ENCODE data around the gene PDGFRA.
A peak's percentile ranks its signal among the peaks of the same experiment; 100 is the strongest.

DNA sequence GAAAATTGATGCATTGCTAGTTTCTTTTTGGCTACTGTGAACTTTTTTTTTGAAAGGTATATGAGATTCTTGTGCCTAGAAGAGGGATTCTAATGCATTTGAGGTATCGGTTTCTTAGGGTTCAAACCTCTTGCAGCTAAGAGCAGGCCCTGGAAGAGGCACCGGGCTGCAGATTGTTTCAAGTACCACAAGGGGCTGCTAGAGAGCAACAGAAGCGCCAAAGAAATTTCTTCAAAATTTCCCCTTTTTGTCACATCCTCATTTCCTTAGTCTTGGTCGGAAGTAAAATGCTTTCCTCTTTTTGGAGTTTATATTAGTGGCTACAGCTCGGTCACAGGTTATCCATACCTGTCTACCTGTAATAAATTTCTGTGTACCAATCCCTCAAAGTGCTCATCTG is 89.8 kb downstream of the PDGFRA start:
- TF ChIP-seq, protein P1, sequence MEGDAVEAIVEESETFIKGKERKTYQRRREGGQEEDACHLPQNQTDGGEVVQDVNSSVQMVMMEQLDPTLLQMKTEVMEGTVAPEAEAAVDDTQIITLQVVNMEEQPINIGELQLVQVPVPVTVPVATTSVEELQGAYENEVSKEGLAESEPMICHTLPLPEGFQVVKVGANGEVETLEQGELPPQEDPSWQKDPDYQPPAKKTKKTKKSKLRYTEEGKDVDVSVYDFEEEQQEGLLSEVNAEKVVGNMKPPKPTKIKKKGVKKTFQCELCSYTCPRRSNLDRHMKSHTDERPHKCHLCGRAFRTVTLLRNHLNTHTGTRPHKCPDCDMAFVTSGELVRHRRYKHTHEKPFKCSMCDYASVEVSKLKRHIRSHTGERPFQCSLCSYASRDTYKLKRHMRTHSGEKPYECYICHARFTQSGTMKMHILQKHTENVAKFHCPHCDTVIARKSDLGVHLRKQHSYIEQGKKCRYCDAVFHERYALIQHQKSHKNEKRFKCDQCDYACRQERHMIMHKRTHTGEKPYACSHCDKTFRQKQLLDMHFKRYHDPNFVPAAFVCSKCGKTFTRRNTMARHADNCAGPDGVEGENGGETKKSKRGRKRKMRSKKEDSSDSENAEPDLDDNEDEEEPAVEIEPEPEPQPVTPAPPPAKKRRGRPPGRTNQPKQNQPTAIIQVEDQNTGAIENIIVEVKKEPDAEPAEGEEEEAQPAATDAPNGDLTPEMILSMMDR (IDR thresholded peaks at IDR 0.05): peak; percentile 54 to 77 (median 68)
- no peak for TF ChIP-seq POLR2A (IDR thresholded peaks at IDR 0.05)
